K562 (cell line): ENCODE data around the gene SMG6. TPM values are rescaled to one million over a fixed set of nuclear protein-coding genes. Genes with fewer than 3 reads are reported as not detected.

Source experiments
- ATF3 ChIP-seq, 2 experiments: fragments of 450-650 bp in 1 of 2; sonication (generic) in 1 of 2; formaldehyde crosslinking in 1 of 2; IDR thresholded peaks in 1 of 2; conservative IDR thresholded peaks in 1 of 2; 2 replicates each; pipeline versions ENCODE4 v1.6.1 to v1.8.1; 2016 to 2023; ENCODE audit warnings: mild to moderate bottlenecking in 2 of 2, moderate library complexity in 2 of 2, inconsistent platforms in 1 of 2, missing genetic modification reagents in 1 of 2
- BHLHE40 ChIP-seq: IDR thresholded peaks from 2 replicates; pipeline ENCODE4 v1.6.1; 2011; ENCODE audit warnings: low read length, improper control_type of control experiment
- CBFA2T2 ChIP-seq: fragments of 450-650 bp; conservative IDR thresholded peaks from 2 replicates; pipeline ENCODE4 v1.6.1; 2017; ENCODE audit warnings: mild to moderate bottlenecking
- JUNB ChIP-seq: fragments of 450-650 bp; formaldehyde crosslinking; conservative IDR thresholded peaks from 2 replicates; pipeline ENCODE4 v1.4.0; 2020; ENCODE audit warnings: mild to moderate bottlenecking
- MECOM ChIP-seq: fragments of 250-450 bp; sonication (Bioruptor Pico); IDR thresholded peaks from 2 replicates; pipeline ENCODE4 v1.8.0; 2022; ENCODE audit warnings: inconsistent platforms
- MYNN ChIP-seq, 2 experiments: sonication (generic); formaldehyde crosslinking in 1 of 2; IDR thresholded peaks; 2 replicates each; pipeline versions ENCODE4 v1.5.0 to v1.6.1; 2016 to 2020; ENCODE audit warnings: antibody characterized with exemption in 1 of 2, missing genetic modification reagents in 1 of 2
- NR0B1 ChIP-seq: fragments of 450-650 bp; IDR thresholded peaks from one replicate; pipeline ENCODE4 v1.6.1; 2018; ENCODE audit warnings: mild to moderate bottlenecking, moderate library complexity; ENCODE audit not compliant: partially characterized antibody
- PKNOX1 ChIP-seq: fragments of 450-650 bp; IDR thresholded peaks from 2 replicates; pipeline ENCODE4 v1.6.1; 2016
- PTTG1 ChIP-seq: fragments of 450-650 bp; IDR thresholded peaks from 2 replicates; pipeline ENCODE4 v1.6.1; 2016; ENCODE audit warnings: low read depth, mild to moderate bottlenecking, missing genetic modification characterization, missing compliant biosample characterization
- RCOR1 ChIP-seq, 2 experiments: IDR thresholded peaks; 2 replicates each; pipeline ENCODE4 v1.6.1; 2012; ENCODE audit warnings: low read depth in 2 of 2, low read length in 2 of 2, borderline replicate concordance in 1 of 2, improper control_type of control experiment in 1 of 2
- SLC30A9 ChIP-seq: fragments of 250-450 bp; sonication (Bioruptor Pico); IDR thresholded peaks from 2 replicates; pipeline ENCODE4 v1.8.0; 2022; ENCODE audit warnings: mild to moderate bottlenecking, moderate library complexity
- TAF9B ChIP-seq: fragments of 450-650 bp; IDR thresholded peaks from 2 replicates; pipeline ENCODE4 v1.6.1; 2018; ENCODE audit warnings: mild to moderate bottlenecking; ENCODE audit not compliant: partially characterized antibody
- ZC3H11A ChIP-seq: IDR thresholded peaks from 2 replicates; pipeline ENCODE4 v1.6.1; 2012; ENCODE audit warnings: low read depth, low read length, improper control_type of control experiment
- ZNF3 ChIP-seq: fragments of 250-450 bp; sonication (Bioruptor Pico); IDR thresholded peaks from 2 replicates; pipeline ENCODE4 v1.5.0; 2021; ENCODE audit warnings: mild to moderate bottlenecking, moderate library complexity
- ZNF644 ChIP-seq: fragments of 200-800 bp; sonication (Bioruptor generic); IDR thresholded peaks from 2 replicates; pipeline ENCODE4 v1.6.1; 2016; ENCODE audit warnings: low read depth, missing genetic modification characterization, missing compliant biosample characterization
- polyA plus RNA-seq, 8 experiments: library from polyadenylated mRNA; depleted of rRNA in 4 of 8; stranded (reverse) in 5 of 8; unstranded in 3 of 8; fragments of >200 nt; fragmentation: Nextera tagmentation in 2 of 8; fragmentation: Illumina TruSeq in 1 of 8; extraction: Ambion mirVana in 2 of 8; extraction: Trizol in 1 of 8; gene quantifications; 2 replicates each; pipeline versions ENCODE4 v1.2.1 to v1.2.3, GENCODE V29; 2011 to 2014; ENCODE audit warnings: inconsistent platforms in 1 of 8, missing spikeins in 1 of 8
- total RNA-seq, 7 experiments: library from RNA; depleted of rRNA in 6 of 7; stranded (reverse); fragments of >200 nt in 6 of 7; fragmentation: Illumina TruSeq in 2 of 7; extraction: Trizol in 2 of 7; gene quantifications; 2 replicates each; pipeline versions ENCODE4 v1.2.1 to v1.2.3, GENCODE V29; 2011 to 2021; ENCODE audit warnings: low replicate concordance in 1 of 7
- TF ChIP-seq, protein P1 (sequence below): fragments of 450-650 bp; conservative IDR thresholded peaks from 2 replicates; pipeline ENCODE4 v1.6.1; 2016; ENCODE audit warnings: missing genetic modification characterization, low read depth, mild to moderate bottlenecking, control low read depth, missing compliant biosample characterization
- TF ChIP-seq, protein P2 (sequence below): fragments of 200-800 bp; sonication (Bioruptor generic); IDR thresholded peaks from 2 replicates; pipeline ENCODE4 v1.6.1; 2017; ENCODE audit warnings: missing genetic modification characterization, missing compliant biosample characterization
- TF ChIP-seq, protein P3 (sequence below): sonication (generic); formaldehyde crosslinking; IDR thresholded peaks from 2 replicates; pipeline ENCODE4 v1.8.1; 2023; ENCODE audit warnings: mild to moderate bottlenecking, missing genetic modification reagents

SMG6 gene
- total and polyA plus RNA-seq, 9 of the 15 experiments (the other 6 are each of a cell fraction or from before 2014, with no cell fraction given), result 0.44 to 13.9 (median 6.0) TPM

DNA sequence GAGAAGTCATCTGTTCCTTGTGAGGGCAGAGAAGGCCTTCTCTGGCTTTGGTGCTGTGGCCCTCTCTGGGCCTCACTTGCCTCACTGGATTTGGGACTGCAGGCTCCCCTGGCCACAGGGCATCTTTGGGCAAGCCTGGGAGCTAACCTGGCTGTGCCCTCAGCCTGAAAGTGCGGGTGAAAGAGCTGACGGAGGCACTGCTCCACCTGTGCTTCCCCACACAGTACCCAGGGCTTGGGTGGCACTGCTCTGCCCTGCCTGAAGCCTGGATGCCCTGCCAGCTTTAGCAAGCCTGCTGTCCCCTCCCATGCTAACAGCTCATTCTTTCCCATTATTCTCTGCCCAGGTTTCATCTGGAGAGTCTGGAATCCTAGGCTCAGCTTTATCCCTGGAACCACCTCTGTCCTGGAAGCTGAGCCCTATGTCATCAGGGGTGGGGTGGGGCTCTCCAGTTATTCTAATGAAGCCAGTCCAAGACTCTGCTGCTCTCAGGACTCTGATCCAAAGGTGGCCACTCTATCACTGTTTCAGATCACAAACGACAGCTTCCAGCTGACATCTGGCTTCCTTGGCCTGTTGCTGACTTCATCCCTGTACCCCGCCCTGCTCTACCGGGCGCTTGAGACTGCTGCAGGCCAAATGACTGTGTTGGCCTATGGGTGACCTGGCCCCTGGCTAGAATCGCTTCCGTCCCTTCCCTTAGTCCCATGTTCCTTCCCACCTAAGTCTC is 219.4 kb downstream of the SMG6 start (continued):
- TF ChIP-seq RCOR1 (IDR thresholded peaks at IDR 0.05; ENCODE audit: borderline replicate concordance in 1 of 2, low read depth in 2 of 2, low read length in 2 of 2) (peak in 1 of 2 experiments; percentile 31; a peak in 1 of 4 replicates), PKNOX1 (peak; percentile 28; the same call in 1 of the 2 replicates), JUNB (CRISPR knock-in tag) (no peak), NR0B1 (no peak), ZNF3 (CRISPR knock-in tag) (no peak), ZC3H11A (no peak), ATF3 (IDR thresholded peaks at IDR 0.05) (peak; percentile 58; the same call in 1 of the 2 replicates), ATF3 (CRISPR knock-in tag; conservative IDR thresholded peaks at IDR 0.05) (no peak), ZNF644 (no peak), SLC30A9 (CRISPR knock-in tag) (no peak), BHLHE40 (no peak), MECOM (CRISPR knock-in tag) (no peak), MYNN (IDR thresholded peaks at IDR 0.05) (peak; percentile 28; the same call in 1 of the 2 replicates), MYNN (CRISPR knock-in tag; IDR thresholded peaks at IDR 0.05) (no peak), CBFA2T2 (no peak), TAF9B (peak; percentile 27), PTTG1 (tag) (no peak)
- TF ChIP-seq, protein P1, sequence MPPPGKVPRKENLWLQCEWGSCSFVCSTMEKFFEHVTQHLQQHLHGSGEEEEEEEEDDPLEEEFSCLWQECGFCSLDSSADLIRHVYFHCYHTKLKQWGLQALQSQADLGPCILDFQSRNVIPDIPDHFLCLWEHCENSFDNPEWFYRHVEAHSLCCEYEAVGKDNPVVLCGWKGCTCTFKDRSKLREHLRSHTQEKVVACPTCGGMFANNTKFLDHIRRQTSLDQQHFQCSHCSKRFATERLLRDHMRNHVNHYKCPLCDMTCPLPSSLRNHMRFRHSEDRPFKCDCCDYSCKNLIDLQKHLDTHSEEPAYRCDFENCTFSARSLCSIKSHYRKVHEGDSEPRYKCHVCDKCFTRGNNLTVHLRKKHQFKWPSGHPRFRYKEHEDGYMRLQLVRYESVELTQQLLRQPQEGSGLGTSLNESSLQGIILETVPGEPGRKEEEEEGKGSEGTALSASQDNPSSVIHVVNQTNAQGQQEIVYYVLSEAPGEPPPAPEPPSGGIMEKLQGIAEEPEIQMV (tag), result no peak
- TF ChIP-seq, protein P2, sequence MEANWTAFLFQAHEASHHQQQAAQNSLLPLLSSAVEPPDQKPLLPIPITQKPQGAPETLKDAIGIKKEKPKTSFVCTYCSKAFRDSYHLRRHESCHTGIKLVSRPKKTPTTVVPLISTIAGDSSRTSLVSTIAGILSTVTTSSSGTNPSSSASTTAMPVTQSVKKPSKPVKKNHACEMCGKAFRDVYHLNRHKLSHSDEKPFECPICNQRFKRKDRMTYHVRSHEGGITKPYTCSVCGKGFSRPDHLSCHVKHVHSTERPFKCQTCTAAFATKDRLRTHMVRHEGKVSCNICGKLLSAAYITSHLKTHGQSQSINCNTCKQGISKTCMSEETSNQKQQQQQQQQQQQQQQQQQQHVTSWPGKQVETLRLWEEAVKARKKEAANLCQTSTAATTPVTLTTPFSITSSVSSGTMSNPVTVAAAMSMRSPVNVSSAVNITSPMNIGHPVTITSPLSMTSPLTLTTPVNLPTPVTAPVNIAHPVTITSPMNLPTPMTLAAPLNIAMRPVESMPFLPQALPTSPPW (CRISPR knock-in tag), result peak; percentile 21; the same call in 1 of the 2 replicates
- TF ChIP-seq, protein P3, sequence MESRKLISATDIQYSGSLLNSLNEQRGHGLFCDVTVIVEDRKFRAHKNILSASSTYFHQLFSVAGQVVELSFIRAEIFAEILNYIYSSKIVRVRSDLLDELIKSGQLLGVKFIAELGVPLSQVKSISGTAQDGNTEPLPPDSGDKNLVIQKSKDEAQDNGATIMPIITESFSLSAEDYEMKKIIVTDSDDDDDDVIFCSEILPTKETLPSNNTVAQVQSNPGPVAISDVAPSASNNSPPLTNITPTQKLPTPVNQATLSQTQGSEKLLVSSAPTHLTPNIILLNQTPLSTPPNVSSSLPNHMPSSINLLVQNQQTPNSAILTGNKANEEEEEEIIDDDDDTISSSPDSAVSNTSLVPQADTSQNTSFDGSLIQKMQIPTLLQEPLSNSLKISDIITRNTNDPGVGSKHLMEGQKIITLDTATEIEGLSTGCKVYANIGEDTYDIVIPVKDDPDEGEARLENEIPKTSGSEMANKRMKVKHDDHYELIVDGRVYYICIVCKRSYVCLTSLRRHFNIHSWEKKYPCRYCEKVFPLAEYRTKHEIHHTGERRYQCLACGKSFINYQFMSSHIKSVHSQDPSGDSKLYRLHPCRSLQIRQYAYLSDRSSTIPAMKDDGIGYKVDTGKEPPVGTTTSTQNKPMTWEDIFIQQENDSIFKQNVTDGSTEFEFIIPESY (CRISPR knock-in tag), result no peak
